Liver (tissue), 9 donors: ENCODE measurements around the gene E2F8. TPM values are rescaled to one million over a fixed set of nuclear protein-coding genes. Genes with fewer than 3 reads are reported as not detected.

Experiments
- DNase-seq: peaks from one replicate; pipeline ENCODE4 v3.0.0-alpha.2; 2017; ENCODE audit warnings: low spot score
- H3K27ac ChIP-seq, 2 donors: one replicate each; pipeline ENCODE4 v1.7.0; 2013; ENCODE audit warnings: inconsistent platforms in 2 of 2, low read length in 2 of 2, control low read depth in 1 of 2, low read depth in 1 of 2, mild to moderate bottlenecking in 1 of 2
- H3K27me3 ChIP-seq, 4 donors: one replicate each; pipeline versions ENCODE4 v1.6.1 to v1.7.0; 2013; ENCODE audit warnings: low read length in 3 of 4, inconsistent platforms in 1 of 4, mild to moderate bottlenecking in 1 of 4, moderate library complexity in 1 of 4; ENCODE audit not compliant: control insufficient read depth in 4 of 4, insufficient read depth in 4 of 4
- H3K36me3 ChIP-seq, 4 donors: one replicate each; pipeline versions ENCODE4 v1.6.1 to v1.7.0; 2013; ENCODE audit warnings: low read length in 3 of 4, mild to moderate bottlenecking in 3 of 4, low read depth in 1 of 4, moderate library complexity in 1 of 4; ENCODE audit not compliant: control insufficient read depth in 4 of 4, insufficient read depth in 3 of 4
- H3K4me1 ChIP-seq, 4 donors: one replicate each; pipeline versions ENCODE4 v1.6.1 to v1.7.0; 2013; ENCODE audit warnings: low read length in 3 of 4, mild to moderate bottlenecking in 3 of 4, moderate library complexity in 1 of 4; ENCODE audit not compliant: control insufficient read depth in 4 of 4, insufficient read depth in 4 of 4
- H3K4me3 ChIP-seq, 3 donors: one replicate each; pipeline versions ENCODE4 v1.6.1 to v1.7.0; 2013; ENCODE audit warnings: low read length in 3 of 3, control low read depth in 1 of 3, low read depth in 1 of 3, mild to moderate bottlenecking in 1 of 3
- H3K9ac ChIP-seq, 2 donors: one replicate each; pipeline ENCODE4 v1.7.0; 2013; ENCODE audit warnings: low read length in 2 of 2, mild to moderate bottlenecking in 2 of 2, moderate library complexity in 2 of 2, control low read depth in 1 of 2, low read depth in 1 of 2
- H3K9me3 ChIP-seq, 4 donors: one replicate each; pipeline versions ENCODE4 v1.6.1 to v1.7.0; 2013; ENCODE audit warnings: low read length in 3 of 4; ENCODE audit not compliant: control insufficient read depth in 4 of 4
- ATF3 ChIP-seq: IDR thresholded peaks from 2 replicates; pipeline ENCODE4 v1.6.1; 2016; ENCODE audit warnings: antibody characterized with exemption
- CTCF ChIP-seq: fragments of 150-350 bp; IDR thresholded peaks from 2 replicates; pipeline ENCODE4 v1.5.1; 2017; ENCODE audit warnings: improper control_type of control experiment, low read depth, low read length; ENCODE audit not compliant: missing input control
- EGR1 ChIP-seq, 2 donors: IDR thresholded peaks; 2 replicates each; pipeline ENCODE4 v1.6.1; 2016 to 2018; ENCODE audit warnings: antibody characterized with exemption in 2 of 2, low read depth in 2 of 2
- FOXA1 ChIP-seq: IDR thresholded peaks from 2 replicates; pipeline ENCODE4 v1.6.1; 2016; ENCODE audit warnings: antibody characterized with exemption
- FOXA2 ChIP-seq: IDR thresholded peaks from 2 replicates; pipeline ENCODE4 v1.6.1; 2016; ENCODE audit warnings: antibody characterized with exemption
- HNF4A ChIP-seq, 2 donors: conservative IDR thresholded peaks; 2 replicates each; pipeline ENCODE4 v1.6.1; 2016; ENCODE audit warnings: antibody characterized with exemption in 2 of 2, mild to moderate bottlenecking in 2 of 2
- HNF4G ChIP-seq: IDR thresholded peaks from 2 replicates; pipeline ENCODE4 v1.6.1; 2016; ENCODE audit warnings: antibody characterized with exemption
- MAX ChIP-seq: IDR thresholded peaks from 2 replicates; pipeline ENCODE4 v1.6.1; 2016; ENCODE audit warnings: antibody characterized with exemption
- RAD21 ChIP-seq, 2 donors: IDR thresholded peaks; 2 replicates each; pipeline ENCODE4 v1.6.1; 2016; ENCODE audit warnings: antibody characterized with exemption in 2 of 2, mild to moderate bottlenecking in 2 of 2
- REST ChIP-seq: IDR thresholded peaks from 2 replicates; pipeline ENCODE4 v1.6.1; 2016; ENCODE audit warnings: antibody characterized with exemption, mild to moderate bottlenecking
- RXRA ChIP-seq, 2 donors: IDR thresholded peaks; 2 replicates each; pipeline ENCODE4 v1.6.1; 2017 to 2018; ENCODE audit warnings: antibody characterized with exemption in 2 of 2, mild to moderate bottlenecking in 1 of 2
- SP1 ChIP-seq: IDR thresholded peaks from 2 replicates; pipeline ENCODE4 v1.6.1; 2018; ENCODE audit warnings: antibody characterized with exemption, mild to moderate bottlenecking
- TAF1 ChIP-seq: conservative IDR thresholded peaks from 2 replicates; pipeline ENCODE4 v1.6.1; 2016; ENCODE audit warnings: antibody characterized with exemption, mild to moderate bottlenecking
- YY1 ChIP-seq: IDR thresholded peaks from 2 replicates; pipeline ENCODE4 v1.6.1; 2016; ENCODE audit warnings: antibody characterized with exemption, mild to moderate bottlenecking
- ZBTB33 ChIP-seq: IDR thresholded peaks from 2 replicates; pipeline ENCODE4 v1.6.1; 2016; ENCODE audit warnings: antibody characterized with exemption
- WGBS: extraction: QIAGEN DNeasy Blood & Tissue Kit; methylation state at CpG from one replicate; pipeline ENCODE4 v1.1.7; 2013; 5-methylcytosine and 5-hydroxymethylcytosine counted together
- polyA plus RNA-seq, 2 donors: library from polyadenylated mRNA; stranded (reverse) in 1 of 2; unstranded in 1 of 2; fragments of 200-250 nt in 1 of 2; fragments of >200 nt in 1 of 2; fragmentation: Nextera tagmentation in 1 of 2; extraction: Ambion mirVana in 1 of 2; gene quantifications; one replicate each; pipeline versions ENCODE4 v1.2.1 to v1.2.3, GENCODE V29; 2013 to 2015
- total RNA-seq, 2 donors: library from RNA; depleted of rRNA; stranded (reverse); fragments of >200 nt; gene quantifications; one replicate each; pipeline ENCODE4 v1.2.3, GENCODE V29; 2014
- donor health status: healthy.
- donor health status: healthy.
- donor health status: healthy.
- donor health status: healthy.
- donor health status: healthy.

E2F8 gene
- total and polyA plus RNA-seq, 4 donors, result 0.14 to 9.6 (median 0.66) TPM; not detected in 1

GRCh38 chr11:19237813-19238212 is 2.9 kb downstream of the E2F8 start:
- Histone ChIP-seq H3K9me3 (no peaks in the 10 kb centered on the region), H3K27ac (no peak overlapping the region), H3K9ac (no peak overlapping the region), H3K27me3 (peaks cover 0 to 3% (median 2%) of the 10 kb centered on the region in 4 donors), H3K4me1 (peaks cover 6 to 22% (median 18%) of the 10 kb centered on the region in 4 donors), H3K4me3 (no peak overlapping the region), H3K36me3 (no peaks in the 10 kb centered on the region)
- 56% methylated on average over 5 of the region's 5 CpGs for WGBS
- DNase-seq, result peak; percentile 45
- TF ChIP-seq TAF1 (no peak), EGR1 (IDR thresholded peaks at IDR 0.05; ENCODE audit: low read depth in 2 of 2) (no peak)

GRCh38 chr11:19237381-19237780 is 3.4 kb downstream of the E2F8 start:
- Histone ChIP-seq H3K36me3 (no peaks in the 10 kb centered on the region), H3K9ac (no peak overlapping the region), H3K4me1 (peaks cover 5 to 19% (median 16%) of the 10 kb centered on the region in 4 donors), H3K27ac (no peak overlapping the region), H3K27me3 (peaks cover 0 to 3% (median 2%) of the 10 kb centered on the region in 4 donors), H3K4me3 (no peak overlapping the region), H3K9me3 (no peaks in the 10 kb centered on the region)
- no peak for TF ChIP-seq EGR1 (IDR thresholded peaks at IDR 0.05; ENCODE audit: low read depth in 2 of 2)
- no peak for TF ChIP-seq CTCF
- no peak for TF ChIP-seq MAX
- TF ChIP-seq RXRA (IDR thresholded peaks at IDR 0.05), result no peak
- TF ChIP-seq TAF1, result no peak
- TF ChIP-seq FOXA2, result no peak
- TF ChIP-seq RAD21 (IDR thresholded peaks at IDR 0.05), result no peak
- no peak for TF ChIP-seq YY1
- no peak for TF ChIP-seq ATF3
- no peak for TF ChIP-seq ZBTB33
- no peak for TF ChIP-seq HNF4G
- no peak for TF ChIP-seq FOXA1
- 89% methylated on average over 8 of the region's 8 CpGs for WGBS
- DNase-seq, result no peak

- 97% methylated on average over 5 of the region's 5 CpGs for WGBS
- Histone ChIP-seq H3K27me3 (no peaks in the 10 kb centered on the region), H3K4me3 (no peak overlapping the region), H3K27ac (no peak overlapping the region), H3K36me3 (no peaks in the 10 kb centered on the region), H3K4me1 (no peaks in the 10 kb centered on the region), H3K9me3 (no peaks in the 10 kb centered on the region), H3K9ac (no peak overlapping the region)
- no peak for DNase-seq
- TF ChIP-seq REST (no peak), HNF4A (conservative IDR thresholded peaks at IDR 0.05) (no peak), SP1 (no peak), MAX (no peak)
Measured at GRCh38 chr11:19234231-19234817, 6.4 kb downstream of the E2F8 start.
